ENCODE data around the gene GPR107.

The GPR107 gene

GRCh38 chr9:130175355-130175754, 121.6 kb downstream of the GPR107 start:
- TF ChIP-seq GATA3 (IDR thresholded peaks at IDR 0.05; ENCODE audit: low read depth, low read length) = no peak
- no peak for TF ChIP-seq GATA2 (IDR thresholded peaks at IDR 0.05; ENCODE audit: low read depth, low read length)

- TF ChIP-seq GATA3 (IDR thresholded peaks at IDR 0.05; ENCODE audit: low read depth, low read length) (no peak), GATA2 (IDR thresholded peaks at IDR 0.05; ENCODE audit: low read depth, low read length) (no peak)
These were observed 123.1 kb downstream of the GPR107 start for GRCh38 chr9:130176760-130177159.

GRCh38 chr9:130177898-130178805, 124.4 kb downstream of the GPR107 start:
- no peak for TF ChIP-seq GATA2 (IDR thresholded peaks at IDR 0.05; ENCODE audit: low read depth, low read length)
- TF ChIP-seq GATA3 (IDR thresholded peaks at IDR 0.05; ENCODE audit: low read depth, low read length) = no peak

GRCh38 chr9:130179331-130179907, 125.7 kb downstream of the GPR107 start:
- TF ChIP-seq GATA2 (IDR thresholded peaks at IDR 0.05; ENCODE audit: low read depth, low read length) = no peak
- no peak for TF ChIP-seq GATA3 (IDR thresholded peaks at IDR 0.05; ENCODE audit: low read depth, low read length)

GRCh38 chr9:130180516-130180915, 126.8 kb downstream of the GPR107 start:
- no peak for TF ChIP-seq GATA3 (IDR thresholded peaks at IDR 0.05; ENCODE audit: low read depth, low read length)
- no peak for TF ChIP-seq GATA2 (IDR thresholded peaks at IDR 0.05; ENCODE audit: low read depth, low read length)

- no peak for TF ChIP-seq GATA2 (IDR thresholded peaks at IDR 0.05; ENCODE audit: low read depth, low read length)
- no peak for TF ChIP-seq GATA3 (IDR thresholded peaks at IDR 0.05; ENCODE audit: low read depth, low read length)
These were observed 128.1 kb downstream of the GPR107 start for GRCh38 chr9:130181678-130182380.

GRCh38 chr9:130182381-130182909, 128.7 kb downstream of the GPR107 start:
- TF ChIP-seq GATA3 (IDR thresholded peaks at IDR 0.05; ENCODE audit: low read depth, low read length) = no peak

- TF ChIP-seq GATA3 (IDR thresholded peaks at IDR 0.05; ENCODE audit: low read depth, low read length) = no peak
- TF ChIP-seq GATA2 (IDR thresholded peaks at IDR 0.05; ENCODE audit: low read depth, low read length) = no peak
These were observed 129.5 kb downstream of the GPR107 start for GRCh38 chr9:130183133-130183762.

- TF ChIP-seq GATA2 (IDR thresholded peaks at IDR 0.05; ENCODE audit: low read depth, low read length) (no peak), GATA3 (IDR thresholded peaks at IDR 0.05; ENCODE audit: low read depth, low read length) (no peak)
These were observed 131.3 kb downstream of the GPR107 start for GRCh38 chr9:130185017-130185416.

- TF ChIP-seq GATA3 (IDR thresholded peaks at IDR 0.05; ENCODE audit: low read depth, low read length) (no peak), GATA2 (IDR thresholded peaks at IDR 0.05; ENCODE audit: low read depth, low read length) (no peak)
These were observed 131.9 kb downstream of the GPR107 start for GRCh38 chr9:130185490-130186031.

GRCh38 chr9:130186051-130186450, 132.3 kb downstream of the GPR107 start:
- no peak for TF ChIP-seq GATA2 (IDR thresholded peaks at IDR 0.05; ENCODE audit: low read depth, low read length)

GRCh38 chr9:130186839-130187522, 133.3 kb downstream of the GPR107 start:
- TF ChIP-seq GATA2 (IDR thresholded peaks at IDR 0.05; ENCODE audit: low read depth, low read length) (no peak), GATA3 (IDR thresholded peaks at IDR 0.05; ENCODE audit: low read depth, low read length) (no peak)

GRCh38 chr9:130187523-130187846, 133.8 kb downstream of the GPR107 start:
- TF ChIP-seq GATA3 (IDR thresholded peaks at IDR 0.05; ENCODE audit: low read depth, low read length) (no peak), GATA2 (IDR thresholded peaks at IDR 0.05; ENCODE audit: low read depth, low read length) (no peak)
